ENCODE results near the gene C11orf91. TPM values are rescaled to one million over a fixed set of nuclear protein-coding genes. Genes with fewer than 3 reads are reported as not detected.
"Not testable (repeated sequence)": the region's sequence is repeated elsewhere in the genome, so short reads cannot be mapped to it uniquely, and the experiment has no call there.

Gene C11orf91
- total and polyA plus RNA-seq, 2 donors, result 0.14 TPM; not detected in 1

DNA sequence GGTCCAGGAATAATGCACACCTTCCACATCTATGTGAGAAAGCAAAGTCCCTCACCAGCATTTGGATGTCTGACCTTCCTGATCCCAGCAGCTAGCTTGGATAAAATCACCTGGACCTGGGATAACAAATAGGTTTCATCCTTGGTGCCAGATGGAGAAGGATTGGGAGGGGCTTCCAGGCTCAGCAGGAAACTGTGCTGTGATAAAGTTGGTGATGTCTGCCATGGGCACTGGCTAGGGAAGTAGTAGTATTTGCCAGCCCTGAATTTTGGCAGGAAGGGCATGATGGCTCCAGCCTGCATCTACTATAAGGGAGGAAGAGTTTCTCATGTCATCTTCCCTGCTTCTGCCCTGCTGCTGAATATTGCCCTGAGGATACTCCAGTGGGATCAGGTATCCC lies 37.5 kb downstream of the C11orf91 start:
- H3K9me3 ChIP-seq (ENCODE audit: control insufficient read depth in 2 of 2, insufficient read depth in 1 of 2, low read length in 1 of 2), result no peaks in the 10 kb centered on the region
- DNase-seq (ENCODE audit: low read depth in 6 of 9, low spot score in 9 of 9), result no peak
- H3K4me1 ChIP-seq (ENCODE audit: control insufficient read depth in 2 of 2, insufficient read depth in 2 of 2, low read length in 2 of 2), result no peaks in the 10 kb centered on the region
- H3K27ac ChIP-seq (ENCODE audit: low read depth in 1 of 2, low read length in 1 of 2), result no peak overlapping the region
- H3K27me3 ChIP-seq (ENCODE audit: control insufficient read depth in 2 of 2, insufficient read depth in 1 of 2, low read length in 1 of 2), result peaks cover 0 to 7% of the 10 kb centered on the region in 2 donors
- H3K36me3 ChIP-seq (ENCODE audit: control insufficient read depth in 2 of 2, insufficient read depth in 2 of 2, low read length in 1 of 2), result no peaks in the 10 kb centered on the region
- H3K4me3 ChIP-seq (ENCODE audit: low read length in 2 of 2), result no peak overlapping the region

DNA sequence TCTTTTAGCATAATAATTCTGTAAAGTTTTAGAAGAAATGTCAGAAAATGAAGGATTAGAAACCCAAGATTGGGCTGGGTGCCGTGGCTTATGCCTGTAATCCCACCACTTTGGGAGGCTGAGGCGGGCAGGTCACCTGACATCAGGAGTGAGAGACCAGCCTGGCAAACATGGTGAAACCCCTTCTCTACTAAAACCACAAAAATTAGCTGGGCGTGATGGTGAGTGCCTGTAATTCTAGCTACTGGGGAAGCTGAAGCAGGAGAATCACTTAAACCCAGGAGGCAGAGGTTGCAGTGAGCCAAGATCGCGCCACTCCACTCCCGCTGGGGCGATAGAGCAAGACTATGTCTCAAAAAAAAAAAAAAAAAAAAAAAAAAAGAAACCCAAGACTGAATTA lies 39.1 kb downstream of the C11orf91 start:
- H3K4me3 ChIP-seq (ENCODE audit: low read length in 2 of 2); DNase-seq (ENCODE audit: low read depth in 6 of 9, low spot score in 9 of 9); H3K27ac ChIP-seq (ENCODE audit: low read depth in 1 of 2, low read length in 1 of 2); H3K9me3 ChIP-seq (ENCODE audit: control insufficient read depth in 2 of 2, insufficient read depth in 1 of 2, low read length in 1 of 2); H3K4me1 ChIP-seq (ENCODE audit: control insufficient read depth in 2 of 2, insufficient read depth in 2 of 2, low read length in 2 of 2); H3K27me3 ChIP-seq (ENCODE audit: control insufficient read depth in 2 of 2, insufficient read depth in 1 of 2, low read length in 1 of 2); H3K36me3 ChIP-seq (ENCODE audit: control insufficient read depth in 2 of 2, insufficient read depth in 2 of 2, low read length in 1 of 2): not testable (repeated sequence)
- 91% methylated on average over 7 of the region's 7 CpGs for WGBS

DNA sequence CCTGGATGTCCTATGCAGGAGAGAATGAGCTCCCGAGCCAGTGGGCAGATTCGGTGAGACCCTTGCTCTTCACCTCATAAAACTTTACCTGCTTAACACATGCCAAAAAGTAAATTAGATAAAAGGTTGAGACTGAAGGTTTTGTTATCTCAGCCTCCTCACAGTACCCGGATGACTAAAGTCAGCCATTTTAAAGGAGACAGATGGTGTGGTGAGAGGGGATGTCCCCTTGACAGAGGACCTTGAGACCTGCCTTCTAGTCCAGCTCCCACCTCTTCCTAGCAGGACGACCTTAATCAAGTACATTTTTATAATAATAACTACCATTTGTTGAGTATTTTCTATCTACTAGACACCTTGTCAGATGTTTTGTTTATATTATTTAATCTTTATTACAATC lies 39.7 kb downstream of the C11orf91 start:
- Histone ChIP-seq H3K27me3 (ENCODE audit: control insufficient read depth in 2 of 2, insufficient read depth in 1 of 2, low read length in 1 of 2) (peaks cover 0 to 5% of the 10 kb centered on the region in 2 donors), H3K4me3 (ENCODE audit: low read length in 2 of 2) (no peak overlapping the region), H3K36me3 (ENCODE audit: control insufficient read depth in 2 of 2, insufficient read depth in 2 of 2, low read length in 1 of 2) (no peaks in the 10 kb centered on the region), H3K4me1 (ENCODE audit: control insufficient read depth in 2 of 2, insufficient read depth in 2 of 2, low read length in 2 of 2) (peaks cover 0 to 2% of the 10 kb centered on the region in 2 donors), H3K27ac (ENCODE audit: low read depth in 1 of 2, low read length in 1 of 2) (no peak overlapping the region), H3K9me3 (ENCODE audit: control insufficient read depth in 2 of 2, insufficient read depth in 1 of 2, low read length in 1 of 2) (no peaks in the 10 kb centered on the region)
- DNase-seq (ENCODE audit: low read depth in 6 of 9, low spot score in 9 of 9), result no peak
- WGBS, result 99% methylated on average over 4 of the region's 4 CpGs

DNA sequence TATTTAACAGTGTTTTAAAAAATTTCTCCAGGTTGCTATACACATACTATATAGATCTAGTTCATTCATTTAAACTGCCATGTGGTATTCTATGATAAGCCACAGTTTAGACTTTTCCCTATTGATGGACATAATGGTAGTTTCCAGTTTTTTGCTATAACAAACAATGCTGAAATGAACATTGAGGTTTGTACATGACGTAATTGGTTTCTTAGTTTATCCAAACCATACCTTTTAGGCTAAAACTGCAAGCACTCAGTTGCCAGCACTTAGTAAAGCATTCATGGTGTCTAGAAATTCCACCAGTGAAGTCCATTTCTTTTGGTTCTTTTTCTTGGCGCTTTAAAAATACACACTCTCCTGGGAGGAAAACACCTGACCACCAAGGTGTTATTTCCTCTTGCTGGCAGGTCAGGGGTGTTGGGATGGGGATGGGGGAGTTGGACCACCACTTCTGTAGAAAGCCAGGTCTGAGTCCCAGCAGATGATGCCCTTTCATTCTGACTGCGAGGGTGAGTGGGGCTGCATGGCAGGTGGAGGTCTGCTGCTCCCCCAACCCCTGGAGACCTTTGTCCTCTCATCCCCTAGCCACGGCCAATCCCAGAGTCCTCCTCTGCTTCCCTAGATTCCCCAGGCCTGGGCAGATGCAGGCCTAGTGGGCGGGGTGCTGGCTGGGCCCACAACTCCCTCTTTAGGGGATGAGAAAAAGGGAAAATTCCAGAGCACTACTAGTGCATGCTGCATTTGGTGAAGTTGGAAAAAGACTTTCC lies 41.1 kb downstream of the C11orf91 start:
- Histone ChIP-seq H3K4me1 (ENCODE audit: control insufficient read depth in 2 of 2, insufficient read depth in 2 of 2, low read length in 2 of 2) (peaks cover 0 to 2% of the 10 kb centered on the region in 2 donors), H3K9me3 (ENCODE audit: control insufficient read depth in 2 of 2, insufficient read depth in 1 of 2, low read length in 1 of 2) (no peaks in the 10 kb centered on the region), H3K27ac (ENCODE audit: low read depth in 1 of 2, low read length in 1 of 2) (no peak overlapping the region), H3K27me3 (ENCODE audit: control insufficient read depth in 2 of 2, insufficient read depth in 1 of 2, low read length in 1 of 2) (peaks cover 0 to 2% of the 10 kb centered on the region in 2 donors), H3K36me3 (ENCODE audit: control insufficient read depth in 2 of 2, insufficient read depth in 2 of 2, low read length in 1 of 2) (no peaks in the 10 kb centered on the region), H3K4me3 (ENCODE audit: low read length in 2 of 2) (no peak overlapping the region)
- WGBS, result 95% methylated on average over 5 of the region's 5 CpGs
- no peak for DNase-seq (ENCODE audit: low read depth in 6 of 9, low spot score in 9 of 9)

DNA sequence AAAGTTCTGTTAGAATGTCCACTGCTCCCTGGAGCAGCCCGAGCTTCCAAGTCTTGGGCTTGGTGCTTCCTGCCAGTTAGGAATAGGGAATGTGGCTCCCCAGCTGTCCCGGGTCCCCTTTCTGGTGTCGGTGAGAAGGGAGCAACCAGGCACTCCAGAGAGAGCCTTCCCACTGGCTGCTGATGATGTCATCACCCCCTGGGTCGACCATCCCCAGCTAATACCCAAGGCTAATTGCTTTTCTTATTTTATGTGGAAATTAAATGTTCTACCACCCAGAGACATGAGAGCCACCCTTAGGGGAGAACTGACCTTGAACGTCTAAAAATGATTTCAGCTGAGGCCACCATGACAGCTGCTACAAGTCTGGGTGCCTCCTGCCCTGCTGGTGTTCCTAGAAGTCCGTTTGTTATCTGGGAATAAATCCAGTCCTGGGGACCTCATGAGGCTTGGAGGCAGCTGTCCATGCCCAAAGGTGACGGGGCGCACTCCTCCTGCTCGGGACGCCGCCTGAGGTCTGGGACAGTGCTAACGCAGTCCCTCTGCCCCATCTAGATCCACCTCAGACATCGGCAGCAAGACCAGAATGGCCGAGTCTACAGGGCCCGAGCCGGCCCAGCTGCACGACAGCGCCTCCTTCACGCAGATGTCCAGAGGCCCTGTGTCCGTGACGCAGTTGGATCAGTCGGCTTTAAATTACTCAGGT lies 42.3 kb downstream of the C11orf91 start:
- H3K9me3 ChIP-seq (ENCODE audit: control insufficient read depth in 2 of 2, insufficient read depth in 1 of 2, low read length in 1 of 2), result no peaks in the 10 kb centered on the region
- no peaks in the 10 kb centered on the region for H3K36me3 ChIP-seq (ENCODE audit: control insufficient read depth in 2 of 2, insufficient read depth in 2 of 2, low read length in 1 of 2)
- H3K27me3 ChIP-seq (ENCODE audit: control insufficient read depth in 2 of 2, insufficient read depth in 1 of 2, low read length in 1 of 2), result peaks cover 0 to 2% of the 10 kb centered on the region in 2 donors
- no peak overlapping the region for H3K27ac ChIP-seq (ENCODE audit: low read depth in 1 of 2, low read length in 1 of 2)
- no peak overlapping the region for H3K4me3 ChIP-seq (ENCODE audit: low read length in 2 of 2)
- peaks cover 0 to 2% of the 10 kb centered on the region in 2 donors for H3K4me1 ChIP-seq (ENCODE audit: control insufficient read depth in 2 of 2, insufficient read depth in 2 of 2, low read length in 2 of 2)
- WGBS, result 93% methylated on average over 22 of the region's 22 CpGs
- no peak for DNase-seq (ENCODE audit: low read depth in 6 of 9, low spot score in 9 of 9)

DNA sequence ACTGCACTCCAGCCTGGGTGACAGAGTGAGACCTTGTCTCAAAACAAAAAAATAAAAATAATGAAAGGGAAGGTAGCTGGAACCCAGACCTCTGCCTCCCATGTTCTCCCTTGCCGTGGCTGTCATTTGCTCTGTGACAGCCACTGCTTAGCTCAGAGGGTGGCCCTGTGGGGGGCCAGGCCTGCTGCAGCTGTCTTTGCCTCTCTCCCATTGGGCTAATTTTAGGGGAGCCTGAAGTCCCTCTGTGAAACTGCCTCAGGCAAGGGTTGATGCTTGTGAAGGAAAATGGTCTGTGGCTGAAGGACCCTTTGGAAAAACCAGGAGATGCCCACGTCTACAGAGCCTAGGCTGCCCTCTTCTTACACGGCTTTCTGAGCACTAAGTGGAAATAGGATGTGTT lies 42.9 kb downstream of the C11orf91 start:
- Histone ChIP-seq H3K27ac (ENCODE audit: low read depth in 1 of 2, low read length in 1 of 2) (no peak overlapping the region), H3K9me3 (ENCODE audit: control insufficient read depth in 2 of 2, insufficient read depth in 1 of 2, low read length in 1 of 2) (no peaks in the 10 kb centered on the region), H3K27me3 (ENCODE audit: control insufficient read depth in 2 of 2, insufficient read depth in 1 of 2, low read length in 1 of 2) (peaks cover 0 to 2% of the 10 kb centered on the region in 2 donors), H3K4me3 (ENCODE audit: low read length in 2 of 2) (no peak overlapping the region), H3K36me3 (ENCODE audit: control insufficient read depth in 2 of 2, insufficient read depth in 2 of 2, low read length in 1 of 2) (no peaks in the 10 kb centered on the region), H3K4me1 (ENCODE audit: control insufficient read depth in 2 of 2, insufficient read depth in 2 of 2, low read length in 2 of 2) (peaks cover 0 to 2% of the 10 kb centered on the region in 2 donors)
- WGBS, result 95% methylated on average over 3 of the region's 3 CpGs
- DNase-seq (ENCODE audit: low read depth in 6 of 9, low spot score in 9 of 9), result no peak

DNA sequence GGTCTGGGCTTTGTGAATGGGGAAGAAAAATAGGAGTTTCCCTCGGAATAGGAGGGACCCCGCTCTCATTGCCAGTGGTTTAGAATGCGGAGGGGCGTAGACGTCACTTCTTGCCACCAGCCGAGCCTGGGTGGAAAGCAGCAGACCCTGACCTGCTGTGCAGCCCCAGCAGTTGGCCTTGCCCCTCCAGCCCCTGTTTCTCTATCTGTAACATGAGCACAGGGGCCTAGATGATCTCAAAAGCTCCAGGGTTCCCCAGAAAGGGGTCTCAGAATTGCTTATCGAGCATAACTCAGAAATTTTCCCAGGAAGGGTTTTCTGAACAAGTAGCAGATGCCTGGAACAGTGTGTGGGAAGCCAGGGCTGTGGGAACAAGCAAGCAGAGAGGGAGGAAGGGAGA lies 43.9 kb downstream of the C11orf91 start:
- 93% methylated on average over 7 of the region's 7 CpGs for WGBS
- peaks cover 0 to 2% of the 10 kb centered on the region in 2 donors for H3K27me3 ChIP-seq (ENCODE audit: control insufficient read depth in 2 of 2, insufficient read depth in 1 of 2, low read length in 1 of 2)
- no peaks in the 10 kb centered on the region for H3K9me3 ChIP-seq (ENCODE audit: control insufficient read depth in 2 of 2, insufficient read depth in 1 of 2, low read length in 1 of 2)
- H3K27ac ChIP-seq (ENCODE audit: low read depth in 1 of 2, low read length in 1 of 2), result no peak overlapping the region
- no peaks in the 10 kb centered on the region for H3K36me3 ChIP-seq (ENCODE audit: control insufficient read depth in 2 of 2, insufficient read depth in 2 of 2, low read length in 1 of 2)
- H3K4me1 ChIP-seq (ENCODE audit: control insufficient read depth in 2 of 2, insufficient read depth in 2 of 2, low read length in 2 of 2), result peaks cover 0 to 2% of the 10 kb centered on the region in 2 donors
- H3K4me3 ChIP-seq (ENCODE audit: low read length in 2 of 2), result no peak overlapping the region
- DNase-seq (ENCODE audit: low read depth in 6 of 9, low spot score in 9 of 9), result no peak

DNA sequence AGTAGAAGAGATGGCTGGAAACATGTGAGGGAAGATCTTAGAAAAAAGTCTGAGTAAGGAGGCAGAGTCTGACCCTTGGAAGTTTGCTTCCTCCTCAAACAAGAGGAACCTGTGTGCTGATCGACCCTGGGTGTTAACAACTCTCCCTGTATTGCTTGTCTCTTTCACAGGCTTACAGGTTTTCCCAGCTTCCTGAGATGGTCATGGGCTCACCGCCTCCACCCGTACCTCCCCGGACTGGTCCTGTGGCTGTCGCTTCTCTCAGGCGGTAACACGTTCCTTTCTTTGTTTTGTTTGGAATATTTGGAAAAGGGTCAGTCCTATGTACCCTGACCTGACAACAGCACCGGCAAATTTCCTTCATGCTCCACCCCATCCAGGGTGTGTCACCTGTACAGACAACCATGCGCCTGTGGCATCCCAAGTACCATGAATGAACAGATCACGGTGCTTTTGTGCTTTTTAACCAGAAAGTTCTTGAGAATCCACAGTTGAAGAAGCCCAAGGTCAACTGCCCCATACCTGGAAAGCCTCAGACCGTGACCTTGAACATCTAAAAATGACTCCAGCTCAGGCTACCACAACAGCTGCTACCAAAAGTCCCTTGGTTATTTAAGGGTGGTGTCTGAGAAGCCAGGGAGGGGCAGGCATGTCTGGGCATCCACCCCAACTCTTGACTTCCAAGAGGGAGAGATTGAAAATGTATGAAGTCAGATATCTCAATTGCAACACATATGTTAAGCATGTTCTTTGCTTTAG lies 44.6 kb downstream of the C11orf91 start:
- H3K27me3 ChIP-seq (ENCODE audit: control insufficient read depth in 2 of 2, insufficient read depth in 1 of 2, low read length in 1 of 2), result peaks cover 0 to 2% of the 10 kb centered on the region in 2 donors
- H3K27ac ChIP-seq (ENCODE audit: low read depth in 1 of 2, low read length in 1 of 2), result no peak overlapping the region
- no peaks in the 10 kb centered on the region for H3K36me3 ChIP-seq (ENCODE audit: control insufficient read depth in 2 of 2, insufficient read depth in 2 of 2, low read length in 1 of 2)
- WGBS, result 90% methylated on average over 11 of the region's 11 CpGs
- no peak for DNase-seq (ENCODE audit: low read depth in 6 of 9, low spot score in 9 of 9)
- no peaks in the 10 kb centered on the region for H3K9me3 ChIP-seq (ENCODE audit: control insufficient read depth in 2 of 2, insufficient read depth in 1 of 2, low read length in 1 of 2)
- no peak overlapping the region for H3K4me3 ChIP-seq (ENCODE audit: low read length in 2 of 2)
- peaks cover 0 to 2% of the 10 kb centered on the region in 2 donors for H3K4me1 ChIP-seq (ENCODE audit: control insufficient read depth in 2 of 2, insufficient read depth in 2 of 2, low read length in 2 of 2)

DNA sequence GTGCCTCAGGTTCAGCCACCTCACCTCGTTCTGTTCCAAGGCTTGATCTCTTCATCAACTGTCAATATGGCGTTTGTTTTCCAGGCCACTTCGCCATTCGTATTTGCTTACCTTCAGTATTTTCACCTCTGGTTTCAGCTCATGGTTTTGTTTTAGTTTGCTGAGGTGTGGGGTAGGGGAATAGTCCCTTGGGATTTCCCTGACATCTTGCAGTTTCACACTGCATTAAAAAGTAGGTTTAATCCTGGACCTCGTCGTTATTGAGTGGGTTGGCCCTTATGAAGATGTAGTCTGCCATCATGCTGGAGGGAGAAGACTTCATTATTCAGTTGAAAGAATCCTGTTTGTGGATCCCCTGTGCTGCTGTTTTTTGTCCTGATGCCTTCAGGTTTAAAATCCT lies 46.0 kb downstream of the C11orf91 start:
- Histone ChIP-seq H3K4me3 (ENCODE audit: low read length in 2 of 2) (no peak overlapping the region), H3K9me3 (ENCODE audit: control insufficient read depth in 2 of 2, insufficient read depth in 1 of 2, low read length in 1 of 2) (no peaks in the 10 kb centered on the region), H3K27me3 (ENCODE audit: control insufficient read depth in 2 of 2, insufficient read depth in 1 of 2, low read length in 1 of 2) (no peaks in the 10 kb centered on the region), H3K27ac (ENCODE audit: low read depth in 1 of 2, low read length in 1 of 2) (no peak overlapping the region), H3K4me1 (ENCODE audit: control insufficient read depth in 2 of 2, insufficient read depth in 2 of 2, low read length in 2 of 2) (peaks cover 0 to 2% of the 10 kb centered on the region in 2 donors), H3K36me3 (ENCODE audit: control insufficient read depth in 2 of 2, insufficient read depth in 2 of 2, low read length in 1 of 2) (no peaks in the 10 kb centered on the region)
- DNase-seq (ENCODE audit: low read depth in 6 of 9, low spot score in 9 of 9), result no peak
- 92% methylated on average over 6 of the region's 6 CpGs for WGBS

All from thymus (tissue), 11 donors.